GM23248 (cell line): ENCODE data around the gene PABPN1L. TPM values are rescaled to one million over a fixed set of nuclear protein-coding genes. Genes with fewer than 3 reads are reported as not detected.
A peak's percentile ranks its signal among the peaks of the same experiment; 100 is the strongest.

Experiments used
- DNase-seq: peaks from one replicate; pipeline ENCODE4 v3.0.0-alpha.2; 2015
- H2AFZ ChIP-seq: fragments of 200-600 bp; sonication (generic); 2 replicates; pipeline ENCODE4 v1.6.1; 2016; ENCODE audit warnings: antibody characterized with exemption
- H3F3A ChIP-seq: fragments of 200-600 bp; sonication (generic); 2 replicates; pipeline ENCODE4 v1.6.1; 2016; ENCODE audit warnings: mild to moderate bottlenecking, antibody characterized with exemption, mixed run types; ENCODE audit not compliant: insufficient read depth
- H3K27ac ChIP-seq: fragments of 200-600 bp; sonication (generic); 2 replicates; pipeline ENCODE4 v1.5.1; 2016; ENCODE audit warnings: mild to moderate bottlenecking
- H3K27me3 ChIP-seq: fragments of 200-600 bp; sonication (generic); replicated peaks from 2 replicates; pipeline ENCODE4 v1.6.1; 2016; ENCODE audit warnings: mild to moderate bottlenecking; ENCODE audit not compliant: insufficient read depth
- H3K36me3 ChIP-seq: fragments of 200-600 bp; sonication (generic); 2 replicates; pipeline ENCODE4 v1.6.1; 2016; ENCODE audit warnings: low read depth, mild to moderate bottlenecking
- H3K4me1 ChIP-seq: fragments of 200-600 bp; sonication (generic); 2 replicates; pipeline ENCODE4 v1.6.1; 2016; ENCODE audit warnings: mild to moderate bottlenecking; ENCODE audit not compliant: insufficient read depth
- H3K4me2 ChIP-seq: fragments of 200-600 bp; sonication (generic); one replicate; pipeline ENCODE4 v1.6.1; 2016; ENCODE audit warnings: mild to moderate bottlenecking; ENCODE audit not compliant: unreplicated experiment
- H3K4me3 ChIP-seq: fragments of 200-600 bp; sonication (generic); 2 replicates; pipeline ENCODE4 v1.5.1; 2016; ENCODE audit warnings: mild to moderate bottlenecking
- H3K79me2 ChIP-seq: fragments of 200-600 bp; sonication (generic); 2 replicates; pipeline ENCODE4 v1.6.1; 2016; ENCODE audit warnings: mild to moderate bottlenecking; ENCODE audit not compliant: insufficient read depth
- H3K9ac ChIP-seq: fragments of 200-600 bp; sonication (generic); 2 replicates; pipeline ENCODE4 v1.6.1; 2016; ENCODE audit warnings: mild to moderate bottlenecking
- H3K9me2 ChIP-seq: fragments of 200-600 bp; sonication (generic); 2 replicates; pipeline ENCODE4 v1.6.1; 2016; ENCODE audit warnings: mixed run types, mild to moderate bottlenecking, moderate library complexity; ENCODE audit not compliant: insufficient read depth
- H3K9me3 ChIP-seq: fragments of 200-600 bp; sonication (generic); one replicate; pipeline ENCODE4 v1.6.1; 2017; ENCODE audit warnings: low read depth
- H4K20me1 ChIP-seq: fragments of 200-600 bp; sonication (generic); 2 replicates; pipeline ENCODE4 v1.6.0; 2016; ENCODE audit not compliant: insufficient read depth
- EZH2 ChIP-seq: fragments of 200-600 bp; sonication (generic); IDR thresholded peaks from 2 replicates; pipeline ENCODE4 v1.6.1; 2018; ENCODE audit warnings: antibody characterized with exemption, mild to moderate bottlenecking; ENCODE audit not compliant: insufficient read depth, poor library complexity, severe bottlenecking
- EZH2phosphoT487 ChIP-seq: fragments of 200-600 bp; sonication (generic); IDR thresholded peaks from 2 replicates; pipeline ENCODE4 v1.6.1; 2018; ENCODE audit warnings: antibody characterized with exemption, moderate library complexity, mild to moderate bottlenecking, low read depth; ENCODE audit not compliant: insufficient read depth
- WGBS, 2 experiments: methylation state at CpG; one replicate each; pipeline ENCODE4 v1.1.6; 2015 to 2017; ENCODE audit warnings: low lambda C conversion rate in 2 of 2, low coverage in 1 of 2; ENCODE audit errors: missing lambda C conversion rate in 2 of 2; 5-methylcytosine and 5-hydroxymethylcytosine counted together
- in situ Hi-C: fragments of 300-500 bp; cut with MboI; formaldehyde crosslinking; loops from 2 replicates; pipeline ENCODE4 v1.15.0; 2020
- polyA plus RNA-seq: library from polyadenylated mRNA; unstranded; fragments of >200 nt; fragmentation: Nextera tagmentation; extraction: Ambion mirVana; gene quantifications from 2 replicates; pipeline ENCODE4 v1.2.1, GENCODE V29; 2016
- total RNA-seq: library from RNA; depleted of rRNA; stranded (reverse); fragments of >200 nt; shearing (Covaris generic); gene quantifications from 2 replicates; pipeline ENCODE4 v1.2.3, GENCODE V29; 2014

PABPN1L gene
- total and polyA plus RNA-seq, 2 experiments from 2014 or later: not detected

DNA sequence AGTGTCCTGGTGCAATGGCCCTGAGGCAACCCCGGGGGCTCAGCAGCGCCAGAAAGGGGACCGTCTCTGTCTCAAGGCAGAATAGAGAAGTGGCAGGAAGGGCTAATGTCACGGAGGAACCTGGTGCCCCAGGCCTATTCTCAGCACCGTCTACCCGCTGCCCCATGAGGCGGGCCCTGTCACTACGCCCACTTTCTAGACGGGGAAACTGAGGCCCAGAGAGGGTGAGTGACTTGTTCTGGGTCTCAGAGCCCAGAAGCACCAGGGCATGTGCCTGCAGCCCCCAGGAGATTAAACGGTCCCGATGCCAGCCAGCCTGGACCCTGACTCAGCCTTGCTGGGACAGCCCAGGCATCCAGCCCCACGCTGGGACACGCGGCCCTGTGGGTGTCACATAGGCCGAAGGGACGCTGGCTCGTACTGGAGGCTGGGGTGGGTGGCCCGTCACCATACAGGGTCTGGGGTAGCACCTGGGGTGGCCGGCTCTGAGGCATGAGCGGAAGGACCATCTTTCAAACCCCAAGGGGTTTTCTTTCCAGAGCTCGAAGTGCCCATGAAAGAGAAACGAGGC lies 40.2 kb upstream of the PABPN1L start:
- no peaks in the 10 kb centered on the region for H3K4me1 ChIP-seq
- H3K27me3 ChIP-seq: no peaks in the 10 kb centered on the region
- H4K20me1 ChIP-seq: no peaks in the 10 kb centered on the region
- in situ Hi-C loops: no loop called here
- no peaks in the 10 kb centered on the region for H3K79me2 ChIP-seq
- no peaks in the 10 kb centered on the region for H3K9me2 ChIP-seq
- no peaks in the 10 kb centered on the region for H3K36me3 ChIP-seq
- no peak for DNase-seq
- TF ChIP-seq EZH2phosphoT487 (no peak), EZH2 (no peak)
- no peaks in the 10 kb centered on the region for H3K9me3 ChIP-seq
- no peaks in the 10 kb centered on the region for H3F3A ChIP-seq
- 88 to 90% methylated on average over 18 to 22 of the region's 22 CpGs for WGBS, 2 experiments
- no peak overlapping the region for H3K4me2 ChIP-seq
- H3K27ac ChIP-seq: no peak overlapping the region
- H3K9ac ChIP-seq: no peak overlapping the region
- H3K4me3 ChIP-seq: no peak overlapping the region
- no peak overlapping the region for H2AFZ ChIP-seq

GRCh38 chr16:88906020-88906419 lies 39.6 kb upstream of the PABPN1L start:
- 83 to 88% methylated on average over 15 to 16 of the region's 16 CpGs for WGBS, 2 experiments
- no peak overlapping the region for H3K27ac ChIP-seq
- no peak for DNase-seq
- in situ Hi-C loops: no loop called here
- H3K9me2 ChIP-seq: no peaks in the 10 kb centered on the region
- no peaks in the 10 kb centered on the region for H3K79me2 ChIP-seq
- H3K4me1 ChIP-seq: no peaks in the 10 kb centered on the region
- no peak overlapping the region for H3K4me3 ChIP-seq
- no peaks in the 10 kb centered on the region for H3K27me3 ChIP-seq
- H2AFZ ChIP-seq: no peak overlapping the region
- no peaks in the 10 kb centered on the region for H4K20me1 ChIP-seq
- H3K36me3 ChIP-seq: no peaks in the 10 kb centered on the region
- no peaks in the 10 kb centered on the region for H3K9me3 ChIP-seq
- no peak overlapping the region for H3K4me2 ChIP-seq
- no peaks in the 10 kb centered on the region for H3F3A ChIP-seq
- TF ChIP-seq EZH2 (no peak), EZH2phosphoT487 (no peak)
- H3K9ac ChIP-seq: no peak overlapping the region

DNA sequence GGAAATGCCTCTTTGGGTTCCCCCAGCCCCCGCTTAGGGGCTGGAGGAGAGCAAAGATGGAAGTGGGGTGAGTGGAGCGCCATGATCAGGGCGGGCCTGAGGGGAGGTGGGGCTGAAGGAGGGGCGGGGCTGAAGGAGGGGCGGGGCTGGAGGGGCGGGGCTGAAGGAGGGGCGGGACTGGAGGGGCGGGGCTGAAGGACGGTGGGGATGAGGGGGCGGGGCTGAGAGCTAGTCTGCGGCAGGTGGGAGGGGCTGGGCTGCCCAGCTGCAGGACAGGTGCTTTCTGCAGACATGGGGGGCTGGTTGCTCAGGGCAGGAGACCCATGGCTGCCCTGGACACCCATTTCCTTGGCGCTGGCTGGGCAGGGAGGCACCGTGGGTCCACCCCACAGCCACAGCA lies 39.1 kb upstream of the PABPN1L start:
- no peak overlapping the region for H2AFZ ChIP-seq
- no peak overlapping the region for H3K27ac ChIP-seq
- H4K20me1 ChIP-seq: no peaks in the 10 kb centered on the region
- no peak overlapping the region for H3K4me3 ChIP-seq
- TF ChIP-seq EZH2phosphoT487: no peak
- TF ChIP-seq EZH2: no peak
- no peaks in the 10 kb centered on the region for H3K9me2 ChIP-seq
- no peaks in the 10 kb centered on the region for H3K27me3 ChIP-seq
- no peaks in the 10 kb centered on the region for H3K79me2 ChIP-seq
- H3F3A ChIP-seq: no peaks in the 10 kb centered on the region
- DNase-seq: peak; percentile 43
- 50 to 93% methylated on average over 3 to 13 of the region's 13 CpGs for WGBS, 2 experiments
- no peaks in the 10 kb centered on the region for H3K4me1 ChIP-seq
- no peaks in the 10 kb centered on the region for H3K36me3 ChIP-seq
- no peak overlapping the region for H3K4me2 ChIP-seq
- H3K9me3 ChIP-seq: no peaks in the 10 kb centered on the region
- H3K9ac ChIP-seq: no peak overlapping the region
- in situ Hi-C loops: no loop called here

GRCh38 chr16:88904676-88905365 lies 38.4 kb upstream of the PABPN1L start:
- 79 to 80% methylated on average over 15 to 21 of the region's 21 CpGs for WGBS, 2 experiments
- Histone ChIP-seq H3K4me1 (no peaks in the 10 kb centered on the region), H3K27ac (no peak overlapping the region), H3K36me3 (no peaks in the 10 kb centered on the region), H3K79me2 (no peaks in the 10 kb centered on the region), H3K9me3 (no peaks in the 10 kb centered on the region), H3K9me2 (no peaks in the 10 kb centered on the region), H3K4me2 (no peak overlapping the region), H3K4me3 (no peak overlapping the region), H4K20me1 (no peaks in the 10 kb centered on the region), H3K27me3 (no peaks in the 10 kb centered on the region), H3F3A (no peaks in the 10 kb centered on the region), H3K9ac (no peak overlapping the region), H2AFZ (no peak overlapping the region)
- in situ Hi-C loops: no loop called here
- TF ChIP-seq EZH2 (no peak), EZH2phosphoT487 (no peak)
- no peak for DNase-seq
